Measurements from ENCODE around the gene SLC17A9. TPM values are rescaled to one million over a fixed set of nuclear protein-coding genes. Genes with fewer than 3 reads are reported as not detected.
A peak's percentile ranks its signal among the peaks of the same experiment; 100 is the strongest.

SLC17A9 gene
- total RNA-seq, 1 donor from 2014 or later = 7.6 TPM

DNA sequence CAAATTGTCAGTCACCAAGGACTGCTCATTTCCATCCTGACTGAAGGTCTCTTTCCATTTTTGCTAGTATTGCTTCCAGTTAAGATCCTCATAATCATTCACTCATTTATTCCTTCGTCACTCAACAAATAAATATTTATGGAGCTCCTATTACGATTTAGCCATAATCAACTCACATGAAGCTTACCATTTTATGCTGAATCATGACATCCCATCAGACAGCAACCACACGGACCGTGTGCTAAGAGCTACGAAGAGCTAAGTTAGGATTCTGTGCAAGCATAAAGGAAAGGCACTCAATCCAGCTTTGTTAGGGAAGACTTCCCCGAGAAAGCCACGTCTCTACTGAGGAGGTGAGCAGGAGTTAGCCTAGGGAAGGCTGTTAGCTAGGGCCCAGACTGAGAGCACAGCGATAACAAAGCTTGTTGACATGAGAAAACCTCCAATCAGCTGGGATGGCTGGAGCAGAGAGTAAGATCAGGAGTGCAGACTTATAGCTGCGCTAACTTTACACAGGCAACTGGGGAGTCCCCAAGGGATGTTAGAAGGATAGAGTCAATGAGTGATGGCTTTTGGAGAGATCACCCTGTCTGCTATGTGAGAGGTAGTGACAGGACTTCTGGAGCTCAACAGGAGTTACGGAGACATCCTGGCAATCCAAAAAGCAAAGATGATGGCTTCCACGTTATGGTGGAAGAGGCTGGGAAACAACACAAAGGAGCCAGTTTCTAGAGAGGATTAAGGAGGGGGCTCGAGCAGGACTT lies 17.1 kb upstream of the SLC17A9 start:
- no peak for DNase-seq (ENCODE audit: low spot score)
- Mint-ChIP-seq H3K27me3 (ENCODE audit: insufficient read depth) (no peaks in the 10 kb centered on the region), H3K4me3 (no peak overlapping the region), H3K4me1 (ENCODE audit: low read depth) (peaks cover 36% of the 10 kb centered on the region), H3K27ac (no peak overlapping the region), H3K36me3 (ENCODE audit: low read depth) (peaks cover 22% of the 10 kb centered on the region), H3K9me3 (no peaks in the 10 kb centered on the region)
- intact Hi-C loops (cut with micrococcal nuclease) = loop anchor here (5.0 to 10.0 kb wide), 4 partner anchors 73 to 433 kb away; partner anchors contain the start of genes ARFGAP1, TCFL5 and YTHDF1

DNA sequence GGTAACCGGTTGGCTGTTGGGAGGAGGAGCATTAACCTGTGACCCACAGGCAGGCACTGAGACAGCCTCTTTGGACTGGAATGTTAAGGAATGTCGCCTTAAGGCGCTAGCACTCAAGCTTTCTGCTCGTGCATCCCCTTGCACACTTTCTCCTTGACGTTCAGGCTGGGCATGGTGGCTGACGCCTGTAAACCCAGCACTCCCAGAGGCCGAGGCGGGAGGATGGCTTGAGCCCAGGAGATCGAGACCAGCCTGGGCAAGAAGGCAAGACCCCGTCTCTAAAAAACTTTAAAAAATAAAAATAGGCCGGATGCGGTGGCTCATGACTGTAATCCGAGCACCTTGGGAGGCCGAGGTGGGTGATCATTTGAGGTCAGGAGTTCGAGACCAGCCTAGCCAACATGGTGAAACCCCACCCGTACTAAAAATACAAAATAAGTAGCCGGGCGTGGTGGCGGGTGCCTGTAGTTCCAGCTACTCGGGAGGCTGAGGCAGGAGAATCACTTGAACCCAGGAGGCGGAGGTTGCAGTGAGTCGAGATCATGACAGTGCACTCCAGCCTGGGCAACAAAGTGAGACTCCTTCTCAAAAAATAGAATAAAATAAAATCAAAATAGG lies 16.4 kb upstream of the SLC17A9 start:
- no peaks in the 10 kb centered on the region for H3K27me3 Mint-ChIP-seq (ENCODE audit: insufficient read depth)
- no peak for DNase-seq (ENCODE audit: low spot score)
- peaks cover 36% of the 10 kb centered on the region for H3K4me1 Mint-ChIP-seq (ENCODE audit: low read depth)
- no peaks in the 10 kb centered on the region for H3K9me3 Mint-ChIP-seq
- intact Hi-C loops (cut with micrococcal nuclease) = loop anchor here (5.0 to 10.0 kb wide), 4 partner anchors 74 to 434 kb away; partner anchors contain the start of genes ARFGAP1, TCFL5 and YTHDF1
- no peak overlapping the region for H3K27ac Mint-ChIP-seq
- no peak overlapping the region for H3K4me3 Mint-ChIP-seq
- H3K36me3 Mint-ChIP-seq (ENCODE audit: low read depth) = peaks cover 22% of the 10 kb centered on the region

DNA sequence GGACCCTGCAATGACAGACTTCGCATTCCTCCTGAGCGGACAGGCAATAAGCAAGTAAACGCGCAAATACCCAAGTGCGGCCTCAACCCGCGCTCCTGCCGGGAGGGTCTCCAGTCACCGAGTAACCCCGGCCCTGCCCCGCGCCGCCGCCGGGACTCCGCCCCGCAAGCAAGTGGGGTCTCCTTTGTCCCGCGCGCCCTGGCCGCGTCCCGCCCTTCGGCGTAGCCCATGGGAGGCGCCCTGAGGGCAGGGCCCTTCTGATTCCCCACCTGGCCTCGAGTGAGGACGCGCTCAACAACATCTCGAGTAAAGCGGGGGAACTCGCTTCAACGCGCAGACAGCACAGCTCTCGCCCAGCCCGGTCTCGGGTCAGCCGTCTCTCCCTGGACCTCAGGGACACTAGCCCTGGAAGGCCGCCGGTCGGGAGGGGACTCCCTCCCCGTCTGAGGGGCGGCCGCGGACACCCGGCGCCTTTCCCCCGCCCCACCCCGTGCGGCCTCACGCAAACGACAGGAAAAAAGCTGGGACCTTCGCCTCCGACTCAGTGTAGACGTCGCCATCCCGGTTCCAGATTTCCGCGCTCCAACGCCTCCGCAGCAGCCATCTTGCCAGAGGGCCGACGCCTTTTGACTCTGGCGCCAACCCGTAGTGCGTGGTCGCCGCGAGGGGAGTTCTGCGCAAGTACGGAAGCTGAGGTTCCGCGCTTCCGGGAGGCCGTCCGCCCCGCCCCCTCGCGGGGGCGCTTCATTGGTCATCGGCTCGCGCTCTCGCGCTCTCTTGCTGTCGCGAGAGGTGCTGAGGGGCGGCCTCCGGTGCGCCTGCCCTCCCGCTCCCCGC lies 15.0 kb upstream of the SLC17A9 start:
- H3K27me3 Mint-ChIP-seq (ENCODE audit: insufficient read depth) = no peaks in the 10 kb centered on the region
- DNase-seq (ENCODE audit: low spot score) = peak; percentile 96
- intact Hi-C loops (cut with micrococcal nuclease) = loop anchor here (1.0 to 10.0 kb wide), 9 partner anchors 8 to 635 kb away; partner anchors contain the start of genes ADRM1, ARFGAP1, TCFL5 and YTHDF1
- peak overlapping the region; percentile 98 for H3K27ac Mint-ChIP-seq
- H3K9me3 Mint-ChIP-seq = no peaks in the 10 kb centered on the region
- peaks cover 41% of the 10 kb centered on the region for H3K4me1 Mint-ChIP-seq (ENCODE audit: low read depth)
- H3K4me3 Mint-ChIP-seq = peak overlapping the region; percentile 88
- H3K36me3 Mint-ChIP-seq (ENCODE audit: low read depth) = peaks cover 27% of the 10 kb centered on the region

DNA sequence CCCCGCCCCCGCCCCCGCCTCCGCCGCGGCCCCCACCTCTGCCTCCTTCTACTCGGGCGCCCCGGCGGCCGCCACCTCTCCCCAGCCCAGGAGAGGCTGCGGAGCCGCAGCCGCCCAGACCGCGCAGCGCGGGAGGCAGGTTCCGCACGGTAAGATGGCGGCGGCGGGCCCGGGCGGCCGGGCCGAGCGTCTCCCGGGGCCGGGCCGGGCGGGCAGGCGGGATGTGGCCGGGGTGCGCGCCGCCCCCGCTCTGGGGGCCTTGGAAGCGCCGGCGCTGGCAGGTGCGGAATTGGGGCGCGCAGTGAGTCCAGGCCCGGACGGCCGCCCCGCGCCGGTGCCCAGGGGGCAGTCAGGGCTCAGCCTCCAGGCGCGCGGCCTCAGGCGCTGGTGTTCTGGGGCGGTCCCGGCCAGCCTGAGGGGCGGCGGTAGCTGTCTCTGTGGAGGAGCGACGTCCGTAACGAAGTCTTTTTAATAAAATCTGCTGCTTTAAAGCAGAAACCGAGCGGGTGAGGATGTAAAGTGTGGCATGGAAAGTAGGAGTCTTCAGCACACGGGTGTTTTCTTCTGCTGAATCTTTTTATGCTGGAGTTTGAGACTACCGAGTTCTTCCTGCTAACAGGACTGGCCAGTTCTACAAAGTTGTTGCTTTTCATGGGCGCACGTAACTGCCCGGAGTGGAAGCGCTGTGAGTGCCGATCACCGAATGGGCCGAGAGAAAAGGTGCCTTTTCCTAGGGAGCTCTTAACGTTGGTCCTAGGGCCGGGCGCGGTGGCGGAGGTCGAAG lies 14.2 kb upstream of the SLC17A9 start, which contains the start of gene GID8:
TSS of gene GID8 (plus strand) at position 43 of the 784 bp plus-strand sequence. CDS start 3,356 bp downstream, outside the sequence.
- peak within 1 kb of the TSS; percentile 97 for H3K4me3 Mint-ChIP-seq
- peak within 1 kb of the TSS; percentile 98 for H3K27ac Mint-ChIP-seq
- no peak for DNase-seq (ENCODE audit: low spot score)
- H3K27me3 Mint-ChIP-seq (ENCODE audit: insufficient read depth) = no peaks in the 10 kb centered on the region
- peaks cover 33% of the 10 kb centered on the region for H3K4me1 Mint-ChIP-seq (ENCODE audit: low read depth)
- peaks cover 29% of the 10 kb centered on the region for H3K36me3 Mint-ChIP-seq (ENCODE audit: low read depth)
- H3K9me3 Mint-ChIP-seq = no peaks in the 10 kb centered on the region
- intact Hi-C loops (cut with micrococcal nuclease) = loop anchor here (1.0 to 10.0 kb wide), 7 partner anchors 13 to 636 kb away; partner anchors contain the start of genes ADRM1, ARFGAP1, TCFL5 and YTHDF1

DNA sequence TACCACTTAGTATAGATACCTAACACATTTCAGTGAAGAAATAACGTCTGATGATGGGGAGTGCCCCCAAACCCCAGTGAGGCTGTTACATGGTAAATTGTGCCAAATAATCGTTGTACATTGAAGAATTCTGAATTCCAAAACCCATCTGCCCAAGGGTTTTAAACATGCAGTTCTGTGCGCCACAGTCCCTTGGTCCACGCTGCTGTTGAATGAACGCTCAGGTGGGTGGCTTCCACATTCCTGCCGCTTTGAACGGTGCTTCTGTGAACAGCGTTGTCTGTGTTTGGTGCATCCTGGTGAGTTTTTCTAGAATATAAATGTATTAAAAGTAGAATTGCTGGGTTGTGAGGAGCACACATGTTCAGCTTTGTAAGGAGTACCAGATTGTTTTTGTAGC lies 11.6 kb upstream of the SLC17A9 start:
- H3K4me1 Mint-ChIP-seq (ENCODE audit: low read depth) = peaks cover 32% of the 10 kb centered on the region
- H3K9me3 Mint-ChIP-seq = no peaks in the 10 kb centered on the region
- H3K4me3 Mint-ChIP-seq = peak overlapping the region; percentile 42
- H3K27me3 Mint-ChIP-seq (ENCODE audit: insufficient read depth) = no peaks in the 10 kb centered on the region
- H3K27ac Mint-ChIP-seq = no peak overlapping the region
- DNase-seq (ENCODE audit: low spot score) = no peak
- intact Hi-C loops (cut with micrococcal nuclease) = no loop called here
- H3K36me3 Mint-ChIP-seq (ENCODE audit: low read depth) = peaks cover 39% of the 10 kb centered on the region

DNA sequence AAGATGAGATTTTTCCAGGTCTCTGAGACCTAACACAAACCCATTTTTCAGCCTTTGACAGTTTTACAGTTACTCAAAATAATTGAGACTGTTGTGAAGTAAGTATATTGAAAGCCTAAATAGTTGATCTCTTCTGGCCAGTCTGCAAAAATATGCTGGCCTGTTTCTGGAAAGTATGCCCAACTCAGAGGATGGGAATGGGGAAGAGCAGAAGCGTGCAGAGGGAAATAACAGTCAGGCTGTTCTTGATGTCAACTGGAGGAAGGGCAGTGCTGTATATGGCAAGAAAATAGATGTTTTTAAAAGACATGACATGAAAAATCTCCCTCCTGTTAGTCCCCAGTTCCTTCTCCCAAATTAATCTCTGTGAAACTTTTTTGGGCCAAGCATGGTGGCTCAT lies 10.7 kb upstream of the SLC17A9 start:
- Mint-ChIP-seq H3K27me3 (ENCODE audit: insufficient read depth) (no peaks in the 10 kb centered on the region), H3K4me1 (ENCODE audit: low read depth) (peaks cover 31% of the 10 kb centered on the region), H3K4me3 (no peak overlapping the region), H3K36me3 (ENCODE audit: low read depth) (peaks cover 42% of the 10 kb centered on the region), H3K9me3 (no peaks in the 10 kb centered on the region), H3K27ac (no peak overlapping the region)
- DNase-seq (ENCODE audit: low spot score) = no peak
- intact Hi-C loops (cut with micrococcal nuclease) = no loop called here

DNA sequence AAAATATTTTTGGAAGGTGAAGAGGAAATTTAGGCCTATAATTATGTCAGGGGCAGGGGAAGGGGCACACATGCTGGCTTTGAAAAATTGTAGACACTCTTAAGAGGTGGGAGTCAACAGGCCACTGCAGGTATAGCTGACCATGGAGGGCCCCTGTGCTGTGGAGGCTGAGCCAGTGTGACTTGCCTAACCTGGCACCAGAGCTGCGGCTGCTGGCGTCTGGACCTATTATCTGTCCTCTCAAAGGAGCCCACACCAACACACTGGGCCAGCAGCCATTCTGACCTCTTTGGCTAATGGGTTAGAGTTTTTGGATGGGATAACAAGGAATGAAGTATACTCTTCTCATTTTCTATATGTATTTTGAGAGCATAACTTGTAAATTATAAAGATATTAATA lies 10.1 kb upstream of the SLC17A9 start:
- H3K9me3 Mint-ChIP-seq = no peaks in the 10 kb centered on the region
- H3K27me3 Mint-ChIP-seq (ENCODE audit: insufficient read depth) = no peaks in the 10 kb centered on the region
- intact Hi-C loops (cut with micrococcal nuclease) = no loop called here
- no peak overlapping the region for H3K27ac Mint-ChIP-seq
- no peak for DNase-seq (ENCODE audit: low spot score)
- peaks cover 44% of the 10 kb centered on the region for H3K36me3 Mint-ChIP-seq (ENCODE audit: low read depth)
- H3K4me1 Mint-ChIP-seq (ENCODE audit: low read depth) = peaks cover 28% of the 10 kb centered on the region
- no peak overlapping the region for H3K4me3 Mint-ChIP-seq

DNA sequence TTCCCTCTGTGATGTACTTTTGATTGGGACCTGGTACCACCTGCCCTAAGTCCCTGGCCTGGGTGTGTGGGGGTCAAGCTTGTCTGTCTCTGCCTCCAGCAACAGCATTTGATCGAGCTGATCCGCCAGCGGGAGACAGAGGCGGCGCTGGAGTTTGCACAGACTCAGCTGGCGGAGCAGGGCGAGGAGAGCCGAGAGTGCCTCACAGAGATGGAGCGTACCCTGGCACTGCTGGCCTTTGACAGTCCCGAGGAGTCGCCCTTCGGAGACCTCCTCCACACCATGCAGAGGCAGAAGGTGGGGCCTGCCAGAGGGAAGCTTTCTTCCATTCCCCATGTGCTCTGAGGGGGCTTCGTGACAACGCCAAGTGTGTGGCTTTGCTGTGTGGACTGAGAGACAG lies 9.1 kb upstream of the SLC17A9 start:
- peaks cover 52% of the 10 kb centered on the region for H3K36me3 Mint-ChIP-seq (ENCODE audit: low read depth)
- no peak overlapping the region for H3K27ac Mint-ChIP-seq
- H3K9me3 Mint-ChIP-seq = no peaks in the 10 kb centered on the region
- H3K4me1 Mint-ChIP-seq (ENCODE audit: low read depth) = peaks cover 27% of the 10 kb centered on the region
- intact Hi-C loops (cut with micrococcal nuclease) = no loop called here
- H3K4me3 Mint-ChIP-seq = no peak overlapping the region
- no peaks in the 10 kb centered on the region for H3K27me3 Mint-ChIP-seq (ENCODE audit: insufficient read depth)
- no peak for DNase-seq (ENCODE audit: low spot score)

DNA sequence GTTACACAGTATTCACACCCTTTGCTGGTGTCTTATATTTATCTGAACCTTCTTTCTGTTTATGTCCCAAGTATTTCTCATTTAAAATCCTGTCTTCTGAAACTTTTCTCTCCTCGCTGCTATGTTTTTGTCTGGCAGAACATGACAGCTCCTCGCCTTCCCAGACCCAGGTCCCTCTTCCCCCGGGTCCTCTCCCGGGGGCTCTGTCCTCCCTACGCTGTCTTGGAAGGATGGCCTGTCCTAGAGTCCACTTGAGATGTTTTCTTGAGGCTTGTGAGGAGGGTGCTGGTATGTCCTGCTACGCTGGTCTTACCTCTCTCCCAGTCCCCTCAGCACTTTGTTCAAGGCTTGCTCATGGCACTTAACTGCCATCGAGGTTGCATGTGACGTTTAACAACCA lies 8.3 kb upstream of the SLC17A9 start:
- Mint-ChIP-seq H3K36me3 (ENCODE audit: low read depth) (peaks cover 54% of the 10 kb centered on the region), H3K4me1 (ENCODE audit: low read depth) (peaks cover 20% of the 10 kb centered on the region), H3K27ac (peak overlapping the region; percentile 2), H3K9me3 (no peaks in the 10 kb centered on the region), H3K27me3 (ENCODE audit: insufficient read depth) (no peaks in the 10 kb centered on the region), H3K4me3 (no peak overlapping the region)
- no peak for DNase-seq (ENCODE audit: low spot score)
- intact Hi-C loops (cut with micrococcal nuclease) = no loop called here

DNA sequence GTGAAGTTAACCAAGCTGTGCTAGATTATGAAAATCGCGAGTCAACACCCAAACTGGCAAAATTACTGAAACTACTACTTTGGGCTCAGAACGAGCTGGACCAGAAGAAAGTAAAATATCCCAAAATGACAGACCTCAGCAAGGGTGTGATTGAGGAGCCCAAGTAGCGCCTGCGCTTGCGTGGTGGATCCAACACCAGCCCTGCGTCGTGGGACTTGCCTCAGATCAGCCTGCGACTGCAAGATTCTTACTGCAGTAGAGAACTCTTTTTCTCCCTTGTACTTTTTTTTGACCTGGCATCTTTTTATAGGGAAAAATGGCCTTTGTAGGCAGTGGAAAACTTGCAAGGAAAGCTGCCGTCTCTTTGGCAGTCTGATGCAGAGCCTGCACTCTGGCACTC lies 7.8 kb upstream of the SLC17A9 start:
- Mint-ChIP-seq H3K9me3 (no peaks in the 10 kb centered on the region), H3K27me3 (ENCODE audit: insufficient read depth) (no peaks in the 10 kb centered on the region), H3K4me1 (ENCODE audit: low read depth) (peaks cover 15% of the 10 kb centered on the region), H3K4me3 (no peak overlapping the region), H3K27ac (no peak overlapping the region), H3K36me3 (ENCODE audit: low read depth) (peaks cover 54% of the 10 kb centered on the region)
- DNase-seq (ENCODE audit: low spot score) = no peak
- intact Hi-C loops (cut with micrococcal nuclease) = no loop called here

DNA sequence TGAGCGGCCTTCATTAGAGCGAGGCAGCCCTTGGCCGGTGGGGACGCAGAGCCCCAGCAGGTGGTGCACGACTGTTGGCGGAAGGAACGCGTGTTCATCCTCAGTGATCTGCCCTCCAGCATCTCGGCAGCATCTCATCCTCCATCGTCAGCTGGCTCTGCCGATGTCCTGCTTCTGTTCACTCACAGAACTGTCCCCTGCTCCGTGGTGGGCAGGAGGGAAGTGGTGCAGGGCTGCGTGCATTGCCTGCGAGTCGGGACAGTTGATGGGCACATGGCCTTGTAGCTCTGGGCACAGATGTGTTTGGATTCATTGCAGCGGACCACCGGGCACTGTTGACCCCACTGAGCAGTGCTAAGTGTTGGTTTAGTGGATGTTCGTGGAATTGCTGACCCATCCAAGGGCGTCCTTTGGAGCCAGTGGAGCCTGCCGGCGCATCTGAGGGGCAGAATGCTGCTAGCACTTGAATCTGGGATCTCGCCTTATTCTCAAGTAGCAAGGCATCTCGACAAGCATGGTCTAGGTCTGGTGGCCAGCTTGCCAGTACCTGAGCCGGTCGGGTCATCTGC lies 6.7 kb upstream of the SLC17A9 start:
- H3K27ac Mint-ChIP-seq = no peak overlapping the region
- intact Hi-C loops (cut with micrococcal nuclease) = no loop called here
- no peak for DNase-seq (ENCODE audit: low spot score)
- H3K27me3 Mint-ChIP-seq (ENCODE audit: insufficient read depth) = no peaks in the 10 kb centered on the region
- peaks cover 59% of the 10 kb centered on the region for H3K36me3 Mint-ChIP-seq (ENCODE audit: low read depth)
- H3K9me3 Mint-ChIP-seq = no peaks in the 10 kb centered on the region
- H3K4me3 Mint-ChIP-seq = no peak overlapping the region
- H3K4me1 Mint-ChIP-seq (ENCODE audit: low read depth) = peaks cover 9% of the 10 kb centered on the region

DNA sequence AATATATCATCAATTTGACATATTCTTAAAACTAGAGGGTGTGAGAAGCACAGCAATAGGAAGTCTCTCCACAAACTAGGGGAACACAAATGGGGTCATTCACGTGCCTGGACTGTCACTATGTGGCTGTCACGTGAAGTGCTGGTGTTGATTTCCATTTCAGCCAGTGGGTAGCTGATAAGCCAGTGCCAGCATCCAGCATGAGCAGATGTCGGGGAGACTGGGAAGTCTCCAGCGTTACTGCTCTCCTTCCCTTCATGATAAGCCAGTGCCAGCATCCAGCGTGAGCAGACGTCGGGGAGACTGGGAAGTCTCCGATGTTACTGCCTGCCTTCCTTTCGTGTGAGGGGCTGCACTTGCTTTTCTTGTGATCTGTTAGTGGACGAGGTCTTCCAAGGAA lies 5.6 kb upstream of the SLC17A9 start:
- Mint-ChIP-seq H3K9me3 (no peaks in the 10 kb centered on the region), H3K36me3 (ENCODE audit: low read depth) (peaks cover 55% of the 10 kb centered on the region), H3K27ac (no peak overlapping the region), H3K4me3 (no peak overlapping the region), H3K4me1 (ENCODE audit: low read depth) (peaks cover 5% of the 10 kb centered on the region), H3K27me3 (ENCODE audit: insufficient read depth) (no peaks in the 10 kb centered on the region)
- no peak for DNase-seq (ENCODE audit: low spot score)
- intact Hi-C loops (cut with micrococcal nuclease) = no loop called here
